Chondrocyte (in vitro differentiated cells): ENCODE data around the gene INF2. TPM values are rescaled to one million over a fixed set of nuclear protein-coding genes. Genes with fewer than 3 reads are reported as not detected.
A peak's percentile ranks its signal among the peaks of the same experiment; 100 is the strongest.
"Not testable (repeated sequence)": the region's sequence is repeated elsewhere in the genome, so short reads cannot be mapped to it uniquely, and the experiment has no call there.

Experiments
- DNase-seq: peaks from one replicate; pipeline ENCODE4 v3.0.0; 2021; ENCODE audit warnings: mixed read lengths, low spot score
- H3K27ac Mint-ChIP-seq: one replicate; pipeline ENCODE4 v1.8.0; 2021; ENCODE audit warnings: mild to moderate bottlenecking, moderate library complexity, mixed read lengths; ENCODE audit not compliant: unreplicated experiment
- H3K27me3 Mint-ChIP-seq: 2 replicates; pipeline ENCODE4 v1.8.0; 2021; ENCODE audit warnings: low read depth, mixed read lengths
- H3K36me3 Mint-ChIP-seq: 2 replicates; pipeline ENCODE4 v1.8.0; 2021; ENCODE audit warnings: low read depth, mixed read lengths
- H3K4me1 Mint-ChIP-seq: 2 replicates; pipeline ENCODE4 v1.8.0; 2021; ENCODE audit warnings: low read depth, mild to moderate bottlenecking, mixed read lengths
- H3K4me3 Mint-ChIP-seq: one replicate; pipeline ENCODE4 v1.8.0; 2021; ENCODE audit warnings: mild to moderate bottlenecking, moderate library complexity, mixed read lengths; ENCODE audit not compliant: unreplicated experiment
- H3K9me3 Mint-ChIP-seq: 2 replicates; pipeline ENCODE4 v1.8.0; 2021; ENCODE audit warnings: low read depth, mixed read lengths
- CTCF ChIP-seq: fragments of 200-600 bp; sonication (generic); IDR thresholded peaks from 2 replicates; pipeline ENCODE4 v1.5.0; 2021; ENCODE audit warnings: antibody characterized with exemption, mild to moderate bottlenecking, moderate library complexity
- total RNA-seq: library from RNA; stranded (reverse); gene quantifications from 3 replicates; pipeline ENCODE4 v1.2.1, GENCODE V29; 2021

The INF2 gene
- total RNA-seq, 1 donor from 2014 or later: 117 TPM

- H3K27ac Mint-ChIP-seq: no peak overlapping the region
- peaks cover under 1% of the 10 kb centered on the region for H3K4me1 Mint-ChIP-seq
- DNase-seq: peak; percentile 75
- peaks cover 4% of the 10 kb centered on the region for H3K27me3 Mint-ChIP-seq
- H3K9me3 Mint-ChIP-seq: peaks cover 10% of the 10 kb centered on the region
- peak overlapping the region; percentile 69 for H3K4me3 Mint-ChIP-seq
- peak; percentile 100 for TF ChIP-seq CTCF
- peaks cover 4% of the 10 kb centered on the region for H3K36me3 Mint-ChIP-seq
Observed at GRCh38 chr14:104650057-104650980, 39.1 kb upstream of the INF2 start.

- peaks cover 1% of the 10 kb centered on the region for H3K27me3 Mint-ChIP-seq
- no peak overlapping the region for H3K4me3 Mint-ChIP-seq
- DNase-seq: peak; percentile 78
- TF ChIP-seq CTCF: no peak
- H3K4me1 Mint-ChIP-seq: peaks cover 10% of the 10 kb centered on the region
- peaks cover 3% of the 10 kb centered on the region for H3K9me3 Mint-ChIP-seq
- H3K36me3 Mint-ChIP-seq: peaks cover 3% of the 10 kb centered on the region
- H3K27ac Mint-ChIP-seq: no peak overlapping the region
Observed at GRCh38 chr14:104650981-104651875, 38.2 kb upstream of the INF2 start.

GRCh38 chr14:104651876-104652260 lies 37.5 kb upstream of the INF2 start:
- TF ChIP-seq CTCF: no peak
- DNase-seq: peak; percentile 81
- Mint-ChIP-seq H3K4me1 (peaks cover 13% of the 10 kb centered on the region), H3K27me3 (no peaks in the 10 kb centered on the region), H3K27ac (no peak overlapping the region), H3K36me3 (peaks cover 2% of the 10 kb centered on the region), H3K9me3 (peaks cover 3% of the 10 kb centered on the region), H3K4me3 (no peak overlapping the region)

GRCh38 chr14:104652386-104652785 lies 37.0 kb upstream of the INF2 start:
- DNase-seq: no peak
- no peaks in the 10 kb centered on the region for H3K27me3 Mint-ChIP-seq
- no peak for TF ChIP-seq CTCF

GRCh38 chr14:104653130-104653920 lies 36.1 kb upstream of the INF2 start:
- H3K4me3 Mint-ChIP-seq, H3K27ac Mint-ChIP-seq, H3K36me3 Mint-ChIP-seq, H3K9me3 Mint-ChIP-seq, H3K27me3 Mint-ChIP-seq: not testable (repeated sequence)
- peaks cover 13% of the 10 kb centered on the region for H3K4me1 Mint-ChIP-seq
- peak; percentile 39 for DNase-seq

More at GRCh38 chr14:104652386-104652785, 37.0 kb upstream of the INF2 start:
- Mint-ChIP-seq H3K4me3 (no peak overlapping the region), H3K36me3 (peaks cover 2% of the 10 kb centered on the region), H3K9me3 (peaks cover 3% of the 10 kb centered on the region), H3K4me1 (peaks cover 13% of the 10 kb centered on the region), H3K27ac (no peak overlapping the region)
